OCI-LY7 (cell line): ENCODE results near the gene ARHGAP35. TPM values are rescaled to one million over a fixed set of nuclear protein-coding genes. Genes with fewer than 3 reads are reported as not detected.

Experiments
- BruUV-seq: library from RNA; stranded (reverse); fragments of 400-500 nt; replicated peaks from 2 replicates; lab custom pipeline; 2021; lab: Mats Ljungman, UMichigan
- CTCF ChIA-PET: fragments of 300-600 bp; sonication (Branson Sonifier 250); formaldehyde crosslinking; loops from one replicate; lab custom pipeline; 2022; ENCODE audit warnings: antibody characterized with exemption; ENCODE audit not compliant: unreplicated experiment; lab: Charles Lee
- POLR2A ChIA-PET: fragments of 300-600 bp; sonication (Branson Sonifier 250); formaldehyde crosslinking; loops from one replicate; lab custom pipeline; 2022; ENCODE audit warnings: antibody characterized with exemption; lab: Charles Lee
- DNase-seq: peaks from one replicate; pipeline ENCODE4 v3.0.0-alpha.2; 2015; ENCODE audit warnings: low spot score
- H2AFZ ChIP-seq: fragments of 200-600 bp; sonication (generic), shearing (Covaris generic); 2 replicates; pipeline ENCODE4 v1.6.1; 2014; ENCODE audit warnings: mild to moderate bottlenecking, antibody characterized with exemption, low read length, moderate library complexity
- H3K27ac ChIP-seq: fragments of 200-600 bp; sonication (generic); 2 replicates; pipeline ENCODE4 v1.5.1; 2014; ENCODE audit warnings: mixed run types, low read depth, mild to moderate bottlenecking, moderate library complexity, low read length, inconsistent platforms; ENCODE audit not compliant: poor library complexity, severe bottlenecking
- H3K36me3 ChIP-seq: fragments of 200-600 bp; sonication (generic); 2 replicates; pipeline ENCODE4 v1.6.1; 2014; ENCODE audit warnings: mild to moderate bottlenecking, antibody characterized with exemption, low read length, moderate library complexity, mixed read lengths; ENCODE audit not compliant: insufficient read depth
- H3K4me1 ChIP-seq: fragments of 200-600 bp; sonication (generic); 2 replicates; pipeline ENCODE4 v1.5.1; 2014; ENCODE audit warnings: mild to moderate bottlenecking, low read length; ENCODE audit not compliant: insufficient read depth, poor library complexity, severe bottlenecking
- H3K4me2 ChIP-seq: fragments of 200-600 bp; sonication (generic); 2 replicates; pipeline ENCODE4 v1.6.1; 2014; ENCODE audit warnings: mild to moderate bottlenecking, low read length
- H3K4me3 ChIP-seq: fragments of 200-600 bp; sonication (generic); 2 replicates; pipeline ENCODE4 v1.5.1; 2014; ENCODE audit warnings: mild to moderate bottlenecking, low read depth, low read length; ENCODE audit not compliant: poor library complexity, severe bottlenecking
- H3K79me2 ChIP-seq: fragments of 200-600 bp; sonication (generic); 2 replicates; pipeline ENCODE4 v1.6.1; 2016; ENCODE audit warnings: low read depth, mild to moderate bottlenecking, low read length, moderate library complexity, mixed read lengths; ENCODE audit not compliant: insufficient read depth
- H3K9me2 ChIP-seq: fragments of 200-600 bp; sonication (generic); 2 replicates; pipeline ENCODE4 v1.6.1; 2016; ENCODE audit warnings: mild to moderate bottlenecking, low read length, mixed read lengths; ENCODE audit not compliant: insufficient read depth
- H3K9me3 ChIP-seq: fragments of 200-600 bp; sonication (generic); 2 replicates; pipeline ENCODE4 v1.6.1; 2014; ENCODE audit warnings: mild to moderate bottlenecking, mixed run types, low read length, mixed read lengths
- H4K20me1 ChIP-seq: fragments of 200-600 bp; sonication (generic); 2 replicates; pipeline ENCODE4 v1.6.1; 2014; ENCODE audit warnings: mild to moderate bottlenecking, antibody characterized with exemption, low read length, moderate library complexity, mixed read lengths; ENCODE audit not compliant: insufficient read depth
- CTCF ChIP-seq: fragments of 200-600 bp; sonication (generic); conservative IDR thresholded peaks from 2 replicates; pipeline ENCODE4 v1.5.1; 2014; ENCODE audit warnings: mild to moderate bottlenecking, antibody characterized with exemption, low read length, moderate library complexity, mixed read lengths
- EZH2phosphoT487 ChIP-seq: fragments of 200-600 bp; sonication (generic); IDR thresholded peaks from 2 replicates; pipeline ENCODE4 v1.6.1; 2018; ENCODE audit warnings: low read depth, borderline replicate concordance, mild to moderate bottlenecking, mixed run types, antibody characterized with exemption, low read length, moderate library complexity, mixed read lengths
- intact Hi-C: fragments of 100-400 bp; cut with micrococcal nuclease; formaldehyde crosslinking; loops from one replicate; pipeline ENCODE4 v1.10.0; 2022; ENCODE audit not compliant: unreplicated experiment
- total RNA-seq, 2 experiments: library from RNA; depleted of rRNA in 1 of 2; stranded (reverse); fragments of >200 nt in 1 of 2; shearing (Covaris generic) in 1 of 2; gene quantifications; 2 replicates each; pipeline ENCODE4 v1.2.3, GENCODE V29; 2014 to 2022

Gene ARHGAP35
- total RNA-seq, 2 experiments from 2014 or later: 26.5 to 42.2 TPM

- DNase-seq: no peak
- no peaks in the 10 kb centered on the region for H3K9me2 ChIP-seq
- TF ChIP-seq CTCF: no peak
- TF ChIP-seq EZH2phosphoT487: no peak
- CTCF ChIA-PET: no interaction called here
- peaks cover 48% of the 10 kb centered on the region for H3K4me1 ChIP-seq
- BruUV-seq: no TSS peak
- H2AFZ ChIP-seq: no peak overlapping the region
- POLR2A ChIA-PET: interaction anchor here (1.0 kb wide), 1 partner anchor 9 kb away, joined by 5 read pairs; no protein-coding TSS in a partner anchor
- peaks cover 66% of the 10 kb centered on the region for H3K79me2 ChIP-seq
- H3K4me3 ChIP-seq: no peak overlapping the region
- H3K27ac ChIP-seq: peak overlapping the region; percentile 27
- H3K36me3 ChIP-seq: peaks cover 12% of the 10 kb centered on the region
- no peaks in the 10 kb centered on the region; the same call in 1 of the 2 replicates for H4K20me1 ChIP-seq
- peaks cover 8% of the 10 kb centered on the region; the same call in 1 of the 2 replicates for H3K9me3 ChIP-seq
- H3K4me2 ChIP-seq: no peak overlapping the region
- intact Hi-C loops: no loop called here
These were observed 29.8 kb downstream of the ARHGAP35 start for GRCh38 chr19:46890423-46891170.

GRCh38 chr19:46892252-46893179 is 31.7 kb downstream of the ARHGAP35 start:
- peaks cover 57% of the 10 kb centered on the region for H3K79me2 ChIP-seq
- peak overlapping the region; percentile 73 for H3K27ac ChIP-seq
- CTCF ChIA-PET: no interaction called here
- TF ChIP-seq EZH2phosphoT487 (no peak), CTCF (no peak)
- no TSS peak for BruUV-seq
- peak; percentile 71 for DNase-seq
- no peak overlapping the region for H2AFZ ChIP-seq
- intact Hi-C loops: no loop called here
- H3K4me1 ChIP-seq: peaks cover 67% of the 10 kb centered on the region
- POLR2A ChIA-PET: interaction anchor here (0.6 to 1.0 kb wide), 6 partner anchors 9 to 364 kb away, joined by 3 to 6 read pairs (median 3); partner anchors contain the start of gene CCDC9
- H3K9me3 ChIP-seq: peaks cover 1% of the 10 kb centered on the region; the same call in 1 of the 2 replicates
- H3K4me3 ChIP-seq: peak overlapping the region; percentile 41
- H4K20me1 ChIP-seq: no peaks in the 10 kb centered on the region; the same call in 1 of the 2 replicates
- no peaks in the 10 kb centered on the region for H3K9me2 ChIP-seq
- H3K4me2 ChIP-seq: peak overlapping the region; percentile 76
- H3K36me3 ChIP-seq: peaks cover 13% of the 10 kb centered on the region
